Uterus (tissue), 4 donors: ENCODE measurements around the gene ESPNL. TPM values are rescaled to one million over a fixed set of nuclear protein-coding genes. Genes with fewer than 3 reads are reported as not detected.

Experiments used
- DNase-seq, 2 donors: peaks; one replicate each; pipeline ENCODE4 v3.0.0-alpha.2; 2019 to 2020
- H3K27ac ChIP-seq, 2 donors: fragments of 200-600 bp; sonication (generic); 1 replicate in 1 of 2; 2 replicates in 1 of 2; pipeline ENCODE4 v1.5.1; 2016 to 2018
- H3K27me3 ChIP-seq, 2 donors: fragments of 200-600 bp; sonication (generic); one replicate each; pipeline ENCODE4 v1.5.1; 2018 to 2019; ENCODE audit warnings: control low read depth in 1 of 2
- H3K36me3 ChIP-seq, 2 donors: fragments of 200-600 bp; sonication (generic); one replicate each; pipeline ENCODE4 v1.5.1; 2019; ENCODE audit warnings: control low read depth in 1 of 2
- H3K4me1 ChIP-seq, 2 donors: fragments of 200-600 bp; sonication (generic); one replicate each; pipeline ENCODE4 v1.5.1; 2018 to 2019; ENCODE audit warnings: control low read depth in 1 of 2
- H3K4me3 ChIP-seq, 2 donors: fragments of 200-600 bp; sonication (generic); 1 replicate in 1 of 2; 2 replicates in 1 of 2; pipeline ENCODE4 v1.5.1; 2018 to 2019; ENCODE audit warnings: mild to moderate bottlenecking in 1 of 2
- H3K9me3 ChIP-seq, 2 donors: fragments of 200-600 bp; sonication (generic); one replicate each; pipeline ENCODE4 v1.5.1; 2019; ENCODE audit warnings: control low read depth in 1 of 2
- CTCF ChIP-seq, 4 experiments: fragments of 200-600 bp in 2 of 4; fragments of 450-650 bp in 2 of 4; sonication (generic) in 2 of 4; IDR thresholded peaks; one replicate each; pipeline ENCODE4 v1.5.1; 2016 to 2019; ENCODE audit warnings: antibody characterized with exemption in 4 of 4, mild to moderate bottlenecking in 2 of 4, moderate library complexity in 1 of 4
- POLR2A ChIP-seq, 2 donors: fragments of 450-650 bp; IDR thresholded peaks; one replicate each; pipeline ENCODE4 v1.6.1; 2016; ENCODE audit warnings: antibody characterized with exemption in 2 of 2, mild to moderate bottlenecking in 1 of 2, moderate library complexity in 1 of 2
- intact Hi-C: fragments of 100-400 bp; cut with DNase I; formaldehyde crosslinking; loops from one replicate; pipeline ENCODE4 v1.15.1; 2023; ENCODE audit warnings: low total_unique reads
- total RNA-seq, 4 donors: library from RNA; depleted of rRNA in 3 of 4; stranded (reverse); fragments of >200 nt in 3 of 4; gene quantifications; one replicate each; pipeline versions ENCODE4 v1.1.0 to v1.2.4, GENCODE V29; 2014 to 2023
- donor health status: DM: yes; HTN: yes; CAD: no.

The ESPNL gene
- total RNA-seq, 4 donors from 2014 or later, result 0.34 to 7.7 TPM; not detected in 2

- no peak overlapping the region for H3K27ac ChIP-seq
- H3K9me3 ChIP-seq, result no peaks in the 10 kb centered on the region
- H3K4me3 ChIP-seq, result no peak overlapping the region
- no peak for TF ChIP-seq CTCF (IDR thresholded peaks at IDR 0.05)
- H3K36me3 ChIP-seq, result no peaks in the 10 kb centered on the region
- no peaks in the 10 kb centered on the region for H3K27me3 ChIP-seq
- no peak for DNase-seq
- peaks cover 0 to 13% of the 10 kb centered on the region in 2 donors for H3K4me1 ChIP-seq
- intact Hi-C loops, result no loop called here
Observed at GRCh38 chr2:238059505-238059904, 40.6 kb upstream of the ESPNL start.

- intact Hi-C loops, result no loop called here
- no peaks in the 10 kb centered on the region for H3K9me3 ChIP-seq
- TF ChIP-seq CTCF (IDR thresholded peaks at IDR 0.05) (no peak), POLR2A (IDR thresholded peaks at IDR 0.05) (no peak)
- DNase-seq, result no peak
- no peaks in the 10 kb centered on the region for H3K36me3 ChIP-seq
- peak overlapping the region; percentile 88 to 92 for H3K4me3 ChIP-seq
- H3K4me1 ChIP-seq, result peaks cover 0 to 13% of the 10 kb centered on the region in 2 donors
- H3K27me3 ChIP-seq, result no peaks in the 10 kb centered on the region
- peak overlapping the region; percentile 85 to 92 for H3K27ac ChIP-seq
Observed at GRCh38 chr2:238060096-238060541, 40.0 kb upstream of the ESPNL start.

GRCh38 chr2:238060542-238061314 is 39.4 kb upstream of the ESPNL start, which contains the start of gene SCLY:
Gene SCLY, plus strand, starts transcription at chr2:238061001. Its CDS starts 54 bp downstream, at chr2:238061055.
- TF ChIP-seq POLR2A (IDR thresholded peaks at IDR 0.05) (peak; percentile 83 to 85), CTCF (IDR thresholded peaks at IDR 0.05) (peak in 2 of 4 experiments; percentile 21 to 27)
- H3K4me1 ChIP-seq, result peaks cover 0 to 13% of the 10 kb centered on the region in 2 donors
- intact Hi-C loops, result no loop called here
- H3K9me3 ChIP-seq, result no peaks in the 10 kb centered on the region
- peak within 1 kb of the TSS; percentile 85 to 92 for H3K27ac ChIP-seq
- peak within 1 kb of the TSS; percentile 88 to 92 for H3K4me3 ChIP-seq
- peak; percentile 97 to 98 for DNase-seq
- H3K27me3 ChIP-seq, result no peaks in the 10 kb centered on the region
- no peaks in the 10 kb centered on the region for H3K36me3 ChIP-seq

GRCh38 chr2:238061315-238062202 is 38.6 kb upstream of the ESPNL start:
- Histone ChIP-seq H3K4me1 (peaks cover 0 to 13% of the 10 kb centered on the region in 2 donors), H3K4me3 (peak overlapping the region; percentile 83 to 92), H3K27ac (peak overlapping the region; percentile 81 to 88), H3K36me3 (no peaks in the 10 kb centered on the region), H3K27me3 (no peaks in the 10 kb centered on the region), H3K9me3 (no peaks in the 10 kb centered on the region)
- TF ChIP-seq POLR2A (IDR thresholded peaks at IDR 0.05) (no peak), CTCF (IDR thresholded peaks at IDR 0.05) (no peak)
- intact Hi-C loops, result no loop called here
- DNase-seq, result peak; percentile 23 to 29
